ENCODE data around the gene HSF2BP. TPM values are rescaled to one million over a fixed set of nuclear protein-coding genes. Genes with fewer than 3 reads are reported as not detected.
A peak's percentile ranks its signal among the peaks of the same experiment; 100 is the strongest.

Gene HSF2BP
- total RNA-seq, 2 experiments from 2014 or later, result 1.5 TPM

DNA sequence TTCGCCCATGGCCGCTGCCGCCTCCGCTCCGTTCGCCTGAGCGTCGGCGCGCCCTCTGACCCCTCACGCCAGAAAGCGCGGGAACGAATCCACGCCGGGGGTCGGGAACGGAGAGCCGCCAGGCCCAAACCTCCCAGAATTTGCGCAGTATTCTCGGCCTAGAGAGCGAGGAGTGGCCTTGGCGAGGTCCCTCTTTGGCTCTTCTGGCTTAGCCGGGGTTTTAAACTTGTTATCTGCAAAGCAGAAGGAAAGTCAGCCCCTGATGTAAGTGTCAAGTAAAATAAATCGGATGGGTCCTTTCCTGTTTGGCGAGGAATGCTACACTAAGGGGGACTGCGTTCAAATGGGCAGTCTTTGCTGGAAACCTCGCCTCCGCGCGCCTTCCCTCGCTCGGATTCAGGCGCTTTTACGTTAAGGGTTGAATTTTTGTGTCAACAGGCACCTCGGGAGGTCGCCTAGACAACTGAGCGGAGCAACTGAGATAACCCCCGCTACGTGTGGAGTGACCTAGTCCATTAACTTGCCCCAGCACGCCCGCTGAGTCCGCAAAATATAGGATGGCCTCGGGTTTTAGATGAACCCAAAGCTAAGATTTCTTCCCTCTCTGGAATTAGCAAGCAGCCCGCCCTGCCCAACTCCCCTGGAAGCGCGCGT lies 1.1 kb downstream of the HSF2BP start:
- peaks cover 34% of the 10 kb centered on the region for H3K4me1 Mint-ChIP-seq (ENCODE audit: low read depth)
- intact Hi-C loops (cut with micrococcal nuclease), result no loop called here
- DNase-seq, result no peak
- TF ChIP-seq, protein P1, sequence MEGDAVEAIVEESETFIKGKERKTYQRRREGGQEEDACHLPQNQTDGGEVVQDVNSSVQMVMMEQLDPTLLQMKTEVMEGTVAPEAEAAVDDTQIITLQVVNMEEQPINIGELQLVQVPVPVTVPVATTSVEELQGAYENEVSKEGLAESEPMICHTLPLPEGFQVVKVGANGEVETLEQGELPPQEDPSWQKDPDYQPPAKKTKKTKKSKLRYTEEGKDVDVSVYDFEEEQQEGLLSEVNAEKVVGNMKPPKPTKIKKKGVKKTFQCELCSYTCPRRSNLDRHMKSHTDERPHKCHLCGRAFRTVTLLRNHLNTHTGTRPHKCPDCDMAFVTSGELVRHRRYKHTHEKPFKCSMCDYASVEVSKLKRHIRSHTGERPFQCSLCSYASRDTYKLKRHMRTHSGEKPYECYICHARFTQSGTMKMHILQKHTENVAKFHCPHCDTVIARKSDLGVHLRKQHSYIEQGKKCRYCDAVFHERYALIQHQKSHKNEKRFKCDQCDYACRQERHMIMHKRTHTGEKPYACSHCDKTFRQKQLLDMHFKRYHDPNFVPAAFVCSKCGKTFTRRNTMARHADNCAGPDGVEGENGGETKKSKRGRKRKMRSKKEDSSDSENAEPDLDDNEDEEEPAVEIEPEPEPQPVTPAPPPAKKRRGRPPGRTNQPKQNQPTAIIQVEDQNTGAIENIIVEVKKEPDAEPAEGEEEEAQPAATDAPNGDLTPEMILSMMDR (IDR thresholded peaks at IDR 0.05), result no peak
- CTCF ChIA-PET, result interaction anchor here (1.3 kb wide), 1 partner anchor 13 kb away, joined by 4 read pairs; no protein-coding TSS in a partner anchor
- H3K36me3 Mint-ChIP-seq (ENCODE audit: low read depth), result peaks cover 32% of the 10 kb centered on the region
- no peaks in the 10 kb centered on the region for H3K9me3 Mint-ChIP-seq
- no peak overlapping the region for H3K4me3 Mint-ChIP-seq
- ATAC-seq, result no peak
- POLR2A ChIA-PET, result interaction anchor here (0.8 to 1.2 kb wide), 3 partner anchors 7 to 305 kb away, joined by 3 read pairs; no protein-coding TSS in a partner anchor
- peak overlapping the region; percentile 30 for H3K27ac Mint-ChIP-seq
- H3K27me3 Mint-ChIP-seq, result no peaks in the 10 kb centered on the region

DNA sequence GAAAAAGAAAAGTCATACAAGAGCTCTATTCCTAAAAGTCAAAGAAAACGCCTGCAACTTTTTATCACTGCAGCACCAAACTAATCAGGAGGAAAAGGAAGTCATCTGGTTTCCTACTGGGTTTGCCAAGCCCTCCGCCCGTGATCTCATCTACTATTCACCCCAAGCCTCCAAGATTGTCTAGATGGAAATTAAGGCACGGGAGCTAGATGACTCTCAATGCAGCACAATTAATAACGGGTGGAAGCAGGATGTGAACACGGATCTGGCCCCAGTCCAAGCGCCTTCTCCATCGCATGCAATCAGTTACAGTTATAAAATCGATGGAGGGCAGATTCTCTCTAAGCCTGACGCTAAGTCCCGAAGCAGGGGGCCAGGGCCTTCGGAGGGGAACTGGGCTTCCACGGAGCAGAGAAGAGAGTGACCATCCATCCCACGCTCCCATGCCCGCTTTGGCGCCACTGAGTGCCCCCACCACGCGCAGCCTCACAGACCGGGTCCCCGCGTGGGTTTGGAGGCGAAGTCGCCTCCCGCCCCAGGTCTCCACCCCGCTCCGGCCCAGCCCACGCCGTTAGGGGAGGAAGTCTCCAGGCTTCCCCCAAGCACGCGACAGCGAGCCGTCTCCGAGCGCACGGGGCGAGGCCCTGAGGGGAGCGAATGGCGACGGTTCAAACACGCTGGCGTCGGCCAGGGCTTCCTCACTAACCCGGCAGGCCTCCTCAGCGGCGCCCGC lies 1.8 kb downstream of the HSF2BP start:
- Mint-ChIP-seq H3K9me3 (no peaks in the 10 kb centered on the region), H3K27me3 (no peaks in the 10 kb centered on the region), H3K4me3 (no peak overlapping the region), H3K4me1 (ENCODE audit: low read depth) (peaks cover 27% of the 10 kb centered on the region), H3K27ac (no peak overlapping the region), H3K36me3 (ENCODE audit: low read depth) (peaks cover 25% of the 10 kb centered on the region)
- ATAC-seq (no peak), DNase-seq (peak; percentile 10)
- intact Hi-C loops (cut with micrococcal nuclease), result no loop called here
- CTCF ChIA-PET, result interaction anchor here (2.5 kb wide), 1 partner anchor 12 kb away, joined by 10 read pairs; no protein-coding TSS in a partner anchor
- POLR2A ChIA-PET, result no interaction called here
- TF ChIP-seq, protein P1 (IDR thresholded peaks at IDR 0.05), result no peak

DNA sequence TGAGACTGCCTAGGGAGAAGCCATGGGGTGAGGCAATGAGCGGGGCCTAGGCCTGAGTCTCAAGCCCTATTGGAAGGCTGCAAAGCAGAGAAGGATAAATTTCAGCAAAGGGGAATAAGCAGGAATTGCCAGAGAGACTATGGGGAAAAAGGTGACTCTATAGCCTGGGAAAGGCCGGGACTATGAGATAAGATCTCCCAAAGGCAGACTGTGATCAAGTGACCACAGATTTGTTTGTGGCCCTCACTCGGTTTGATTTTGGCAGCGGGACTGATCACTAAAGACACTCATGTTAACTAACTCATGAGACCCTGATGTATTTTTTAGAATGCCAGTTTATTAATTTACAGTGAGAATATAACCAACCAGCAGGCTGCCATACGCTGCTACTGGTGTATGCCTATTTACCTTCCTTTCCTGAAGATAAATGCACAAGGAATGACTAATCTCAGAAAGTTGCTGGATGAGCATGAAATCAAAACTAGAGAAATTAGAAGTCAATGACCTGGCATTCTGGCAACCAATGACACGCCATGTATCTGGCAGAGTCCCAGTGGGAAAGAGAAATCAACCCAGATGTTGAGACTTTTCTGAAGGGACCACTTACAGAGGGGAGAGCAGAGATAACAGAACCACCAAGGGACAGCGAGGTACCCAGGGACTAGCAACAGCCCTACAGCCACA lies 4.3 kb downstream of the HSF2BP start:
- peaks cover 6% of the 10 kb centered on the region for H3K4me1 Mint-ChIP-seq (ENCODE audit: low read depth)
- ChIA-PET CTCF (interaction anchor here (2.5 kb wide), 1 partner anchor 9 kb away, joined by 10 read pairs; no protein-coding TSS in a partner anchor), POLR2A (interaction anchor here (1.2 kb wide), 1 partner anchor 67 kb away, joined by 4 read pairs; no protein-coding TSS in a partner anchor)
- ATAC-seq (no peak), DNase-seq (no peak)
- peaks cover 2% of the 10 kb centered on the region for H3K36me3 Mint-ChIP-seq (ENCODE audit: low read depth)
- no peak overlapping the region for H3K27ac Mint-ChIP-seq
- intact Hi-C loops (cut with micrococcal nuclease), result no loop called here
- TF ChIP-seq, protein P1 (IDR thresholded peaks at IDR 0.05), result no peak
- H3K27me3 Mint-ChIP-seq, result no peaks in the 10 kb centered on the region
- H3K9me3 Mint-ChIP-seq, result no peaks in the 10 kb centered on the region
- no peak overlapping the region for H3K4me3 Mint-ChIP-seq

DNA sequence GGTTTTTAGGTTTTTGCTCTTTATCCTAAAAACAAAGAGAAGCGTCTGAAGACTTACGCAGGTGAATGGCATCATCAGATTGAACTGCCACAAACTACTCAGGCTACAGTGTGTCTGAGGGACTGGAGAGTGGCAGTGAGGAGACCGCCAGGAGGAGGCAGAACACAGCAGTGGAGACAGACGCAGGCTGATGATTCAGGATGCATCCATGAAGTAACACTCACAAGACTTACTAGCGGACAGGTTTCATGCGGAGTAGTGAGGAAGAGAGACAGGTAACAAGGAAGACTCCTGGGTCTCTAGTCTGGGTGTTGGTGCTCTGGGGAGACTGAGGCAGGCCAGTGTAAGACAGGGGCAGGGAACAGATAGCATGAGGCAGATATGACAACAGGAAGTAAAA lies 5.7 kb downstream of the HSF2BP start:
- ChIA-PET CTCF (no interaction called here), POLR2A (no interaction called here)
- H3K27me3 Mint-ChIP-seq, result no peaks in the 10 kb centered on the region
- intact Hi-C loops (cut with micrococcal nuclease), result no loop called here
- TF ChIP-seq, protein P1 (IDR thresholded peaks at IDR 0.05), result no peak
- no peak for ATAC-seq
- no peaks in the 10 kb centered on the region for H3K4me1 Mint-ChIP-seq (ENCODE audit: low read depth)
- H3K27ac Mint-ChIP-seq, result no peak overlapping the region
- H3K9me3 Mint-ChIP-seq, result no peaks in the 10 kb centered on the region
- H3K4me3 Mint-ChIP-seq, result no peak overlapping the region
- DNase-seq, result no peak
- H3K36me3 Mint-ChIP-seq (ENCODE audit: low read depth), result no peaks in the 10 kb centered on the region

All from activated CD8-positive, alpha-beta T cell treated with anti-CD3 and anti-CD28 coated beads for 36 hours (primary cell).